ENCODE data around the gene GPBP1.

GRCh38 chr5:57163553-57164006, 10.3 kb upstream of the GPBP1 start:
- no peak for TF ChIP-seq POLR2A (IDR thresholded peaks at IDR 0.05)
- no peak for TF ChIP-seq EP300 (IDR thresholded peaks at IDR 0.05)
